Measurements from ENCODE around the gene PANX1. TPM values are rescaled to one million over a fixed set of nuclear protein-coding genes. Genes with fewer than 3 reads are reported as not detected.
"Not testable (repeated sequence)": the region's sequence is repeated elsewhere in the genome, so short reads cannot be mapped to it uniquely, and the experiment has no call there.

PANX1 gene
- total RNA-seq, 1 donor from 2014 or later, result 17.4 TPM

- ATAC-seq (no peak), DNase-seq (no peak)
- intact Hi-C loops (cut with micrococcal nuclease), result no loop called here
Measured at GRCh38 chr11:94144664-94145063, 16.0 kb downstream of the PANX1 start.

GRCh38 chr11:94145431-94145830 lies 16.8 kb downstream of the PANX1 start:
- DNase-seq, result no peak
- intact Hi-C loops (cut with micrococcal nuclease), result no loop called here
- ATAC-seq, result no peak

- DNase-seq, result no peak
- ATAC-seq, result peak; percentile 56
- intact Hi-C loops (cut with micrococcal nuclease), result no loop called here
Measured at GRCh38 chr11:94145916-94146315, 17.3 kb downstream of the PANX1 start.

- DNase-seq (no peak), ATAC-seq (no peak)
- intact Hi-C loops (cut with micrococcal nuclease), result no loop called here
Measured at GRCh38 chr11:94147433-94147845, 18.8 kb downstream of the PANX1 start.

- no peak for DNase-seq
- intact Hi-C loops (cut with micrococcal nuclease), result no loop called here
Measured at GRCh38 chr11:94148189-94148588, 19.5 kb downstream of the PANX1 start.

GRCh38 chr11:94149431-94150017 lies 20.9 kb downstream of the PANX1 start:
- ATAC-seq (no peak), DNase-seq (no peak)
- intact Hi-C loops (cut with micrococcal nuclease), result no loop called here

More at GRCh38 chr11:94148189-94148588, 19.5 kb downstream of the PANX1 start:
- ATAC-seq, result no peak

- intact Hi-C loops (cut with micrococcal nuclease), result no loop called here
- no peak for ATAC-seq
- no peak for DNase-seq
Measured at GRCh38 chr11:94150056-94150455, 21.4 kb downstream of the PANX1 start.

- no peak for ATAC-seq
- DNase-seq, result no peak
- intact Hi-C loops (cut with micrococcal nuclease), result no loop called here
Measured at GRCh38 chr11:94150704-94151685, 22.4 kb downstream of the PANX1 start.

- intact Hi-C loops (cut with micrococcal nuclease), result no loop called here
- DNase-seq, result no peak
Measured at GRCh38 chr11:94151903-94152677, 23.4 kb downstream of the PANX1 start.

GRCh38 chr11:94152678-94153065 lies 24.0 kb downstream of the PANX1 start:
- intact Hi-C loops (cut with micrococcal nuclease), result no loop called here
- DNase-seq (no peak), ATAC-seq (no peak)

More at GRCh38 chr11:94151903-94152677, 23.4 kb downstream of the PANX1 start:
- ATAC-seq, result peak; percentile 99

- ATAC-seq, result no peak
- DNase-seq, result no peak
- intact Hi-C loops (cut with micrococcal nuclease), result no loop called here
Measured at GRCh38 chr11:94153320-94153719, 24.7 kb downstream of the PANX1 start.

GRCh38 chr11:94154095-94154856 lies 25.6 kb downstream of the PANX1 start:
- ATAC-seq (no peak), DNase-seq (no peak)
- intact Hi-C loops (cut with micrococcal nuclease), result no loop called here

GRCh38 chr11:94157339-94157738 lies 28.7 kb downstream of the PANX1 start:
- DNase-seq; ATAC-seq; intact Hi-C loops (cut with micrococcal nuclease): not testable (repeated sequence)

- ATAC-seq (no peak), DNase-seq (no peak)
- intact Hi-C loops (cut with micrococcal nuclease), result loop anchor here (5.0 kb wide), 1 partner anchor 132 kb away; no protein-coding TSS in a partner anchor
Measured at GRCh38 chr11:94168882-94169281, 40.2 kb downstream of the PANX1 start.

- intact Hi-C loops (cut with micrococcal nuclease), result loop anchor here (5.0 kb wide), 1 partner anchor 132 kb away; no protein-coding TSS in a partner anchor
- ATAC-seq (no peak), DNase-seq (no peak)
Measured at GRCh38 chr11:94169516-94169915, 40.9 kb downstream of the PANX1 start.

GRCh38 chr11:94169930-94170545 lies 41.4 kb downstream of the PANX1 start:
- intact Hi-C loops (cut with micrococcal nuclease), result loop anchor here (5.0 to 10.0 kb wide), 2 partner anchors 133 to 325 kb away; partner anchors contain the start of genes ANKRD49 and MRE11
- ATAC-seq (no peak), DNase-seq (no peak)

- no peak for DNase-seq
- intact Hi-C loops (cut with micrococcal nuclease), result loop anchor here (10.0 kb wide), 1 partner anchor 324 kb away; the partner anchor contains the start of genes ANKRD49 and MRE11
- no peak for ATAC-seq
Measured at GRCh38 chr11:94170953-94171352, 42.3 kb downstream of the PANX1 start.

All from left ventricle myocardium superior (tissue), 1 donor.